GM19452 (cell line): ENCODE results near the gene LRRC10B.

ENCODE experiments used
- ATAC-seq: cut with Tn5 transposase; IDR thresholded peaks from one replicate; pipeline ENCODE4 v1.9.1; 2021; ENCODE audit not compliant: unreplicated experiment

LRRC10B gene

GRCh38 chr11:61544466-61544865 is 35.9 kb downstream of the LRRC10B start:
- no peak for ATAC-seq

GRCh38 chr11:61545341-61545740 is 36.8 kb downstream of the LRRC10B start:
- no peak for ATAC-seq

- no peak for ATAC-seq
Measured at GRCh38 chr11:61545921-61546320, 37.4 kb downstream of the LRRC10B start.

- ATAC-seq: no peak
Measured at GRCh38 chr11:61546663-61547062, 38.1 kb downstream of the LRRC10B start.

GRCh38 chr11:61547246-61547645 is 38.7 kb downstream of the LRRC10B start:
- ATAC-seq: no peak

GRCh38 chr11:61549177-61549576 is 40.6 kb downstream of the LRRC10B start:
- ATAC-seq: no peak

- ATAC-seq: no peak
Measured at GRCh38 chr11:61549662-61550568, 41.4 kb downstream of the LRRC10B start.

GRCh38 chr11:61550665-61551227 is 42.2 kb downstream of the LRRC10B start:
- no peak for ATAC-seq

- no peak for ATAC-seq
Measured at GRCh38 chr11:61551634-61552033, 43.1 kb downstream of the LRRC10B start.

GRCh38 chr11:61552108-61552635 is 43.6 kb downstream of the LRRC10B start:
- no peak for ATAC-seq

- no peak for ATAC-seq
Measured at GRCh38 chr11:61553373-61554171, 45.0 kb downstream of the LRRC10B start.

GRCh38 chr11:61554172-61554988 is 45.8 kb downstream of the LRRC10B start:
- no peak for ATAC-seq

GRCh38 chr11:61555051-61555969 is 46.8 kb downstream of the LRRC10B start:
- ATAC-seq: no peak

GRCh38 chr11:61555978-61556377 is 47.4 kb downstream of the LRRC10B start:
- no peak for ATAC-seq

GRCh38 chr11:61556621-61557020 is 48.1 kb downstream of the LRRC10B start:
- ATAC-seq: no peak
